DOHH2 (cell line): ENCODE data around the gene OR2T34.
"Not testable (repeated sequence)": the region's sequence is repeated elsewhere in the genome, so short reads cannot be mapped to it uniquely, and the experiment has no call there.

Experiments
- H3F3A ChIP-seq: fragments of 200-600 bp; sonication (generic), shearing (Covaris generic); 2 replicates; pipeline ENCODE4 v1.6.0; 2016; ENCODE audit warnings: antibody characterized with exemption, mild to moderate bottlenecking; ENCODE audit not compliant: control insufficient read depth, insufficient read depth
- H3K27ac ChIP-seq: fragments of 200-600 bp; sonication (generic); 2 replicates; pipeline ENCODE4 v1.5.1; 2014; ENCODE audit warnings: low read depth, mild to moderate bottlenecking, low read length, moderate library complexity
- H3K27me3 ChIP-seq: fragments of 200-600 bp; sonication (generic); 2 replicates; pipeline ENCODE4 v1.6.1; 2014; ENCODE audit warnings: mild to moderate bottlenecking, low read length, mixed read lengths; ENCODE audit not compliant: control insufficient read depth
- H3K36me3 ChIP-seq: fragments of 200-600 bp; sonication (generic); 2 replicates; pipeline ENCODE4 v1.6.1; 2014; ENCODE audit warnings: mild to moderate bottlenecking, low read length, moderate library complexity, mixed read lengths; ENCODE audit not compliant: control insufficient read depth
- H3K4me1 ChIP-seq: fragments of 200-600 bp; sonication (generic); 2 replicates; pipeline ENCODE4 v1.6.1; 2014; ENCODE audit warnings: mild to moderate bottlenecking, low read length, mixed read lengths; ENCODE audit not compliant: control insufficient read depth
- H3K4me2 ChIP-seq: fragments of 200-600 bp; sonication (generic); 2 replicates; pipeline ENCODE4 v1.6.0; 2014; ENCODE audit warnings: mild to moderate bottlenecking, low read length, moderate library complexity
- H3K4me3 ChIP-seq: fragments of 200-600 bp; sonication (generic); 2 replicates; pipeline ENCODE4 v1.5.1; 2014; ENCODE audit warnings: mild to moderate bottlenecking, low read length, mixed read lengths
- H3K79me2 ChIP-seq: fragments of 200-600 bp; sonication (generic); 2 replicates; pipeline ENCODE4 v1.6.1; 2014; ENCODE audit warnings: mild to moderate bottlenecking, low read length, mixed read lengths; ENCODE audit not compliant: control insufficient read depth
- H3K9me2 ChIP-seq: fragments of 200-600 bp; sonication (generic); replicated peaks from 2 replicates; pipeline ENCODE4 v1.6.1; 2014; ENCODE audit warnings: mild to moderate bottlenecking, low read length, mixed read lengths; ENCODE audit not compliant: control insufficient read depth
- H3K9me3 ChIP-seq: fragments of 200-600 bp; sonication (generic); 2 replicates; pipeline ENCODE4 v1.6.1; 2014; ENCODE audit warnings: antibody characterized with exemption, low read length, mixed read lengths; ENCODE audit not compliant: control insufficient read depth, insufficient read depth
- H4K20me1 ChIP-seq: fragments of 200-600 bp; sonication (generic); 2 replicates; pipeline ENCODE4 v1.6.0; 2014; ENCODE audit warnings: low read depth, mild to moderate bottlenecking, antibody characterized with exemption, low read length, moderate library complexity; ENCODE audit not compliant: control insufficient read depth, insufficient read depth

OR2T34 gene

GRCh38 chr1:248562672-248563071, 11.9 kb downstream of the OR2T34 start, which contains the start of gene OR2T29:
TSS of gene OR2T29 (minus strand) at chr1:248562772. CDS start at chr1:248559491, 3,281 bp downstream.
- H3F3A ChIP-seq, H3K79me2 ChIP-seq, H4K20me1 ChIP-seq, H3K36me3 ChIP-seq, H3K4me1 ChIP-seq, H3K4me2 ChIP-seq, H3K4me3 ChIP-seq, H3K9me3 ChIP-seq, H3K27ac ChIP-seq, H3K9me2 ChIP-seq, H3K27me3 ChIP-seq: not testable (repeated sequence)

GRCh38 chr1:248551027-248551426, 23.5 kb downstream of the OR2T34 start:
- not testable (repeated sequence) for H3K9me3 ChIP-seq, H3K36me3 ChIP-seq, H3K4me2 ChIP-seq, H3K79me2 ChIP-seq, H3K27ac ChIP-seq, H3K9me2 ChIP-seq, H4K20me1 ChIP-seq, H3K4me1 ChIP-seq, H3K27me3 ChIP-seq, H3F3A ChIP-seq, H3K4me3 ChIP-seq

DNA sequence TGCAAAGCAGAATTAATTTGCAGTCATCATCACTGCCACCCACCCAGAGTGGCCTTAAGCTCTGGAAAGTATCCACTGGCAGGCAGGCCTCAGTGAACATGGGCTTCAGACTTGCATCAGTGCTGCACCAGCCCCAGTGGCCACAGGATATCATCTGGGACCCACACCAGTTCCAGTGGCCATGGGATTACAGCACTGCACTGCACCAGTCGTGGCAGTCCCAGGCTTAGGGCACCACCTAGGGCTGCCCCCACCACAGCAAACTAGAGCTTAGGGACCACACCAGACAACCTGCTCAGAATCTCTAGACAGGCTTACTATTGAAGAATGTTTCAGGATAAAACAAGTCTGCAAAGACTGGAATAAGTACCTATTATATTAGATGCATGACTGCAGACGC, 27.2 kb downstream of the OR2T34 start:
- not testable (repeated sequence) for H3K36me3 ChIP-seq, H3K9me3 ChIP-seq, H3K27ac ChIP-seq, H3K27me3 ChIP-seq, H3K9me2 ChIP-seq, H3K4me1 ChIP-seq, H4K20me1 ChIP-seq, H3K4me3 ChIP-seq, H3K4me2 ChIP-seq, H3K79me2 ChIP-seq, H3F3A ChIP-seq

- H3K36me3 ChIP-seq, H3K9me3 ChIP-seq, H3K27me3 ChIP-seq, H3K27ac ChIP-seq, H4K20me1 ChIP-seq, H3K4me2 ChIP-seq, H3K9me2 ChIP-seq, H3K4me1 ChIP-seq, H3K79me2 ChIP-seq, H3K4me3 ChIP-seq, H3F3A ChIP-seq: not testable (repeated sequence)
Observed at GRCh38 chr1:248537449-248537848, 37.1 kb downstream of the OR2T34 start.
